Measurements from ENCODE around the gene TBK1.
A peak's percentile ranks its signal among the peaks of the same experiment; 100 is the strongest.

TBK1 gene

GRCh38 chr12:64497484-64497883 is 45.6 kb downstream of the TBK1 start:
- no peak for DNase-seq (ENCODE audit: low read depth)

DNA sequence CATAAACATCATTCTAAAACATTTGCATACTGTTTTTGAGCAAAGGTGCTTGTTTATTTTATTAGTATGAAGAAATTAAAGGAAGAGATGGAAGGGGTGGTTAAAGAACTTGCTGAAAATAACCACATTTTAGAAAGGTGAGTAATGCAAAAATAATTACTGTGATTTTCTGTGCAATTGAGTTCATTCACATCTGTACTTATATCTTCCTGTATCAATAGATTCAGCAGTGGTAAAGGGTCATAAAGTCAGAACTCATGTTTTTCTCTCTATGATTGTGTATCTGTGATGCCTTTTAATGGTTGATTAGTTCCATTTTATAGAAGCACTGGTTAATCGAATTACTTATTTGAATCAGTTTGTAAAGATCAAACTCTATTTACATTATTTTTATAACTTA is 46.0 kb downstream of the TBK1 start:
- no peak for DNase-seq (ENCODE audit: low read depth)

- DNase-seq (ENCODE audit: low read depth): no peak
Measured at GRCh38 chr12:64500394-64500793, 48.5 kb downstream of the TBK1 start.

DNA sequence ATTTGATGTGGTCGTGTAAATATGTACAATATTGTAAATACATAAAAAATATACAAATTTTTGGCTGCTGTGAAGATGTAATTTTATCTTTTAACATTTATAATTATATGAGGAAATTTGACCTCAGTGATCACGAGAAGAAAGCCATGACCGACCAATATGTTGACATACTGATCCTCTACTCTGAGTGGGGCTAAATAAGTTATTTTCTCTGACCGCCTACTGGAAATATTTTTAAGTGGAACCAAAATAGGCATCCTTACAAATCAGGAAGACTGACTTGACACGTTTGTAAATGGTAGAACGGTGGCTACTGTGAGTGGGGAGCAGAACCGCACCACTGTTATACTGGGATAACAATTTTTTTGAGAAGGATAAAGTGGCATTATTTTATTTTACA is 49.6 kb downstream of the TBK1 start:
- DNase-seq (ENCODE audit: low read depth): no peak

DNA sequence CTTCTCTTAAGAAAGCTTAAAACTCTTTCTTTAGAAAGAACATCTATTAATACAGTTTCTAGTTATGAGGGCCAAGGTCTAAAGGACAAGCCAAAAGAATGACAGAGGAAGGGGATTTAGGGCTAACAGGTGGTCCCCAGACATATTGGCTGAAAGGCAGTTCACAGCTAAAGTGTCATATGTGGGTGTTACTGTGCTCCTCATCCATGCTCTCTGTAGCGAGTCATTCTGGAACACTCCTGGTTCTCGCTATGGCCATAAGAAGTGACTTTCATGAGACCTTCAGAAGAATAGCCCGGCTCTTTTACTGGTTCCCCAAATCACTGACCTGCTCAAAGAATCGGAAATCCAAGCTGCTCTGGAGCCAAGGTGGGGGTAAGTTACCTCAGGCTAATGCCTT is 55.0 kb downstream of the TBK1 start:
- no peak for DNase-seq (ENCODE audit: low read depth)

GRCh38 chr12:64510667-64511066 is 58.7 kb downstream of the TBK1 start:
- no peak for DNase-seq (ENCODE audit: low read depth)

GRCh38 chr12:64518396-64518795 is 66.5 kb downstream of the TBK1 start:
- DNase-seq (ENCODE audit: low read depth): no peak

- DNase-seq (ENCODE audit: low read depth): no peak
Measured at GRCh38 chr12:64521833-64522232, 69.9 kb downstream of the TBK1 start.

DNA sequence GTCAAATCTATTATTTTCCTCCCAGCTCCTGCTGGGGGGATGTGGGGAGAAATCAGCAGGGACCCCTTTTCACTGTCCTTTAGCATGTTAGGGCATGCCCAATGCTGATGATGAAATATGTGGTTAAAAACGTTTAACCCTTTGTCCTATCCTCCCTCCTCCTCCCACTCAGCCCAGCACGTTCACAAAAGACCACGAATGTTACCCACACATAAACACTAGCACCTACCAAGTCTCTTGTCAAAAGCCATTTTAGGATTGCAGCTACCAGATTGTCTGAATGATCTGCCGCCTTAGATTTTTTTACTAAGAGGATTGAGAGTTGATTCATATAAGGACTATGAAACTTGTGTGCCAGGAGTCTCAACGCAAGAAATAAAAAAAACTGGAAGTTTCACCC is 70.4 kb downstream of the TBK1 start:
- DNase-seq (ENCODE audit: low read depth): no peak

GRCh38 chr12:64522807-64523206 is 70.9 kb downstream of the TBK1 start:
- no peak for DNase-seq (ENCODE audit: low read depth)

DNA sequence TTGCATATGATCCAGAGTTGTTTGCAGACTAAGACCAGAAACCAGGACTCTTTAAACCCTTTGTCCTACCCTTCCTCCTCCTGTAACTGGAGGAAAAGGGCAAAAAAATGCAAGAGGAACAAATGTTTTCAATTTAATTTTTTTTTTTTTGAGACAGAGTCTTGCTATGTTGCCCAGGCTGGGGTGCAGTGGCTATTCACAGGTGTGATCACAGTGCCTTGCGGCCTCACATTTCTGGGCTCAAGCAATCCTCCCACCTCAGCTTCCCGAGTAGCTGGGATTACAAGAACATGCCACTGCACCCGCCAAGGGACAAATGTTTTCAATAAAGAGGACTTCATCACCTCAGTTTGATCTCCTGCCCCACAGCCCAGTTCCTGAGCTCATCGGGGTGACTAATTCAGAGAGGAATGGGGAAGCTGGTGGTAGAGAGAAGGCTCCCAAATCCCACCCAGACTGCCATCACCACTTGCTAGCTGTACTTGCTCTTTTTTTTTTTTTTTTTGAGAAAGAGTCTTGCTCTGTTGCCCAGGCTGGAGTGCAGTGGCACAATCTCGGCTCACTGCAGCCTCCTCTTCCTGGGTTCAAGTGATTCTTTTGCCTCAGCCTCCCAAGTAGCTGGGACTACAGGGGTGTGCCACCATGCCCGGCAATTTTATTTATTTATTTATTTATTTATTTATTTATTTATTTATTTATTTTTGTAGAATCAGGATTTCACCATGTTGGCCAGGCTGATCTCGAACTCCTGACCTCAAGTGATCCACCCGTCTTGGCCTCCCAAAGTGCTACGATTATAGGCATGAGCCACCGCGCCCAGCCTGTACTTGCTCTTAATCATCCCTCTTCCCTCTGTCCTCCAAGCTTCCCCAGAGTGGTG is 71.9 kb downstream of the TBK1 start:
- peak; percentile 59 for DNase-seq (ENCODE audit: low read depth)

GRCh38 chr12:64525461-64526160 is 73.7 kb downstream of the TBK1 start:
- DNase-seq (ENCODE audit: low read depth): no peak

DNA sequence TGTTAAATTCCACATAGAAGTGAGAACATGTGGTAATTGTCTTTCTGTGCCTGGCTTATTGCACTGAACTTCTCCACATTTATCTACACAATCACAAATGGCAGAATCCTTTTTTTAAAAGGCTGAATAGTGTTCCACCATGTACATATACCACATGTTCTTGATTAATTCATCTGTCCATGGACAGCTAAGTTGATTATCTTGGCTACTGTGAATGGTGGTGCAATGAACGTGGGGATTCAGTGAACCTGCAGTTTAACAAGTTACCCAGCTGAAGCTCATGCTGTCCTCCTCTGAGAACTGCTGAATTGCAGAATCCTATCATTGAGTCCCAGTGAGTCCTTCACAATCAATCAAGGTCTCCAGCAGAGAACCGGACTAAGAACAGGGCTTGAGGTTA is 74.9 kb downstream of the TBK1 start:
- DNase-seq (ENCODE audit: low read depth): no peak

DNA sequence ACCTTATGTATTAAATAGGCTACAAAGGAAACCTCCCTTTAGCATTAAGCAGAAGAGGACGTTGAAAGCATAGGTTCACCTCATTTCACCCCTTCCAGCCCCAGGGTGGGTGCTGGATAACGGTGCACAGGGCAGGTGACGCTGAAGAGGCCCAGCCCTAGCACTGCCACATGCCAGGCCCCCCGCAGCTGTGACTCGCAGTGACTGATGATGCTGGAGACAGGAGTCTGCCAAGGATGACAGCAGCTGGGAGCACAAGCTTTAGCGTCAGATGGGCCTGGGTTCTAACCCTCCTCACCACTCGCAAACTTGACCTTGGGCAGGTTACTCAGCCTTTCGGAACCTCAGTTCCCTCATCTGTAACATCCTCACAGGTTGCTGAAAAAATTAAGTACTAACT is 76.7 kb downstream of the TBK1 start:
- no peak for DNase-seq (ENCODE audit: low read depth)

GRCh38 chr12:64530566-64530965 is 78.6 kb downstream of the TBK1 start:
- DNase-seq (ENCODE audit: low read depth): no peak

DNA sequence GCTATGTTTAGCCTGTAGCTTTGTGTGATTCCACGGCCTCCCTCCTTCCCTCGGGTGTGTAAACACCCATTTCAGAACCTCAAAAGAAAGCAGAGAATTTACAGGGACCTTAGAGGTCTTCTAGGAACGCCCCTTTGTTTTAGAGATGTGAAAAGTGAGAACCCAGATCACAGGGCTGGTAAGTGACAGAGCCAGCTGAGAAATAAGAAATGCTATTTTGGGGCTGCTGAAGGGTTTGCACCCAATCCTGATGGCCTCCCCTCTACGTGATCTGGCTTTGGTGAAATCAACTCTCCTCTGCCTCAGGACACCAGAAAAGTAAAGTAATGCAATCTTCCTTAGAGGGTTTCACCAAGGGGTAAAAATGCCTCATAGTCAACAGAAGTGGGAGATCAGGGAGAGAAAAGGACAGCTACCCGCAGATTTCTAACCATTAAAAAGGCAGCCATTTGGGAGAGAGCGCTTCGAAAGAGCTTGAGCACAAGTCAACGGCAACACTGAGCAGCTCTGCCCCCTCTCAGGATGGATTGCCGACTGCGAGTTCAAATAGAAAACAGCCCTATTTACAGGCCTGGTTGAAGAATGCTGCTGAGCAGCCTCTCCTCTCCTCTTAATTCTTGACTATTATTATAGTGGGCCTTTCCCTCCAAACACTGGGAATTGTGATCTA is 79.9 kb downstream of the TBK1 start:
- DNase-seq (ENCODE audit: low read depth): no peak

- DNase-seq (ENCODE audit: low read depth): no peak
Measured at GRCh38 chr12:64532734-64533351, 80.9 kb downstream of the TBK1 start.

DNA sequence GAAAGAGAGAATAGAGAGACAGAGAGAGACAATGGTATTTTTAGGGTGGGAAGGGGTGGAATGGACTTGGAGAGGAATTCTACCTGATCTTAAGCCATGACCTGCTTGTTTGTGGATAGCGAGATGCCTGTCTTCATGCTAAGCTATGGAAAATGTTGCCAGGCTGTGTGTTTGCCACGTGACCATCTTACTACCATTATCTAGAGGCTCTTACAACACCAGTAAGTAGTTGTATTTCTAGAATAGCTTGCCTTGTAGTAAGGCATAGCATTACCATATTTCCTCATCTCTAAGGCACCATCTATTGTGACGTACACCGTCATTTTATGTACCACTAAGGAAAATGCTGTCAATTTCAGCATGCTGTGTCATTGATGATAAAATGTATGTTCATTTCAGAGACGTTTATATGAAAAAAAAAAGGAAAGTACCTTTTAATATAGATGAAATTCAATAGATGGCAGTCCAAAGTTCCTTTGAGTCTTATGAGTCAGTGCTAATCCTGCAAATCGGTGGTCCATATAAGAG is 82.8 kb downstream of the TBK1 start:
- no peak for DNase-seq (ENCODE audit: low read depth)

DNA sequence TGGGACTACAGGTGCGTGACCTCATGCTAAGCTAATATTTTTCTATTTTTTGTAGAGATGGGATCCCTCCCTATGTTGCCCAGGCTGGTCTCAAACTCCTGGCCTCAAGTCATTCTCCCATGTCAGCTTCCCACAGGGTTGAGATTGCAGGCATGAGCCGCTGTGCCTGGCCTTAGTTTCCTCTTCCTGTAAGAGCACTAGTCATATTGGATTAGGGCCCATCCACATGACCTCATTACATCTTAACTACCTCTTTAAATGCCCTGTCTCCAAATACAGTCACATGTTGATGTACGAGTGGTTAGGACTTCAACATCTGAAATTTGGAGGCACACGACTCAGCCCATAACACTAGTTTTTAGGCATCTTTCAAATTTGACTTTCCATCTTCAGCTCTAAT is 86.2 kb downstream of the TBK1 start:
- no peak for DNase-seq (ENCODE audit: low read depth)

DNA sequence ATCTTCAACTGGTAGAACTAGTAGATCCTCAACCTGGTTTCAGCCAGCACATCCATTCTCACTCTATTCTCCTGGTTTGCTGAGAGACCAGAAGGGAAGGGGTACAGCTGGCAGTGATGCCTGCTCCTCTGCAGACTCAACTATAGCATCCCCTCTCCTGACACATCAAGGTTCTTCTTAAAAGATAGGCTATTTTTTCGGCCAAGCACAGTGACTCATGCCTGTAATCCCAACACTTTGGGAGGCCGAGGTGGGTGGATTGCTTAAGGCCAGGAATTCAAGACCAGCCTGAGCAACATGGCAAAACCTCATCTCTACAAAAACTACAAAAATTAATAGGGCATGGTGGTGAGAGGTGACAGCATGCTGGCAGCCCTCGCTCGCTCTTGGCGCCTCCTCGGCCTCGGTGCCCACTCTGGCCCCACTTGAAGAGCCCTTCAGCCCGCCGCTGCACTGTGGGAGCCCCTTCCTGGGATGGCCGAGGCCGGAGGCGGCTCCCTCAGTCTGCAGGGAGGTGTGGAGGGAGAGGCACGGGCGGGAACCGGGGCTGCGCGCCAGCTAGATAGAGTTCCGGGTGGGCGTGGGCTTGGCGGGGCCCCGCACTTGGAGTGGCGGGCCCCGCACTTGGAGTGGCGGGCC is 90.6 kb downstream of the TBK1 start:
- DNase-seq (ENCODE audit: low read depth): peak; percentile 14

DNA sequence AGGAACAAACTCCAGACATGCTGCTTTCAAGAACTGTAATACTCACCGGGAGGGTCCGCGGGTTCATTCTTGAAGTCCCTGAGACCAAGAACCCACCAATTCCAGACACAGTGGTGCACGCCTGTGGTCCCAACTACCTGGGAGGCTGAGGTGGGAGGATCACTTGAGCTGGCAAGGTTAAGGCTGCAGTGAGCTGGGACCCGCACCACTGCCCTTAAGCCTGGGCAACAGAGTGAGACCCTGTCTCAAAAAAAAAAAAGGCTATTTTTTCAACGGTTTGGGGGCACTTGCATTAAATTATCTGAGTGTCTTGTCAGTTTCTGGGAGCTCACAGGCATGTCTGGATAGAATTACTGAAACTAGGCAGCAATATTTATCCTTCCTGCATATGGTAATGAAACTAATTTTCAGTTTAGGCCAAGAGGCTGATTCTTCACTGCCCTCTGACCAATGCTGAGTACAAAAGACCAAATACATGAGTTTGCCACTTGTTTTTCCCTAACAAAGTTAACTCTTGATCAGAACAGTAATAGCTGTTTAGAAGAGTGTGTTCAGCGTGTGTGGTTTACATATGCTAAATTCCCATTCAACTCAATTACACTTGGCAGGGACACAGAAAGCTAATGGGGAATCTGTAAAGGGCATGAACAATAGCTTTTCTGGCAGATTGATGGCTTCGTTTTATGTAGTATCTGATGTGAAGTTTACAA is 92.6 kb downstream of the TBK1 start:
- DNase-seq (ENCODE audit: low read depth): no peak
